ENCODE data around the gene ZNF280A. TPM values are rescaled to one million over a fixed set of nuclear protein-coding genes. Genes with fewer than 3 reads are reported as not detected.

Gene ZNF280A
- total and polyA plus RNA-seq, 9 of the 15 experiments (the other 6 are each of a cell fraction or from before 2014, with no cell fraction given), result 19.0 to 40.8 (median 28.6) TPM

DNA sequence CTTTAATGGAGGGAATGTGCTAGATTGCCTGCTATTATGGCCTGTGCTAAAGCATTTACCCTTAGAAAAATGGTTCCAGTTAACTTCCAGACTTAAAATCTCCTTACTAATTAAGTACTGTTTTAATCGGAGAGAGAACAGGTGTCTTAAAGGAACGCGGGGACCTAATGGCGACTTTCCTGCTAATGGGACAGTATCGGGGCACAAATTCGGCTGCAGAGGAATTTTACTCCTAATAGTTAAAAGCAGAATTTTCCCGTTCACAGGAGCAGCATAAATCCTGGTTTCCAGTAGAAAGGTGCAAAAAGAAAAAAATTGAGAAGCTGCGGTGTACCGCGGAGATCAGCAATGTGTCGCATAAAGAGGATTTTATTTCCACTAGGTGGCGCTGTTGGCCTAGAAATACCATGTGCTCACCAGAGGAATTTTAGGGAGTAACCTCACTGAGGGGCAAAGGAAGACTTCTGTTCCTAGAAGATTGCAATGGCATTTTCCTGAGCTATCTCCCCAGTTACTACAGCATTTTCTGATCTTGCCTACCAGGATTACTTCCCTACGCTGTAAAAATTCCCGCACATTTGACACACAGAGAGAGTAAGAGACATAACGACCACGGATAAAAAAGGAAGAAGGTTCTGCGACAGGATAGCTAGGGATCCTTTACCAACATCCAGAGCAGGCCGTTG, 56.1 kb downstream of the ZNF280A start (continued):
- no peak for TF ChIP-seq NR2C1 (IDR thresholded peaks at IDR 0.05)
- no peak for TF ChIP-seq NR2C1 (tag; IDR thresholded peaks at IDR 0.05)
- TF ChIP-seq, protein P1, sequence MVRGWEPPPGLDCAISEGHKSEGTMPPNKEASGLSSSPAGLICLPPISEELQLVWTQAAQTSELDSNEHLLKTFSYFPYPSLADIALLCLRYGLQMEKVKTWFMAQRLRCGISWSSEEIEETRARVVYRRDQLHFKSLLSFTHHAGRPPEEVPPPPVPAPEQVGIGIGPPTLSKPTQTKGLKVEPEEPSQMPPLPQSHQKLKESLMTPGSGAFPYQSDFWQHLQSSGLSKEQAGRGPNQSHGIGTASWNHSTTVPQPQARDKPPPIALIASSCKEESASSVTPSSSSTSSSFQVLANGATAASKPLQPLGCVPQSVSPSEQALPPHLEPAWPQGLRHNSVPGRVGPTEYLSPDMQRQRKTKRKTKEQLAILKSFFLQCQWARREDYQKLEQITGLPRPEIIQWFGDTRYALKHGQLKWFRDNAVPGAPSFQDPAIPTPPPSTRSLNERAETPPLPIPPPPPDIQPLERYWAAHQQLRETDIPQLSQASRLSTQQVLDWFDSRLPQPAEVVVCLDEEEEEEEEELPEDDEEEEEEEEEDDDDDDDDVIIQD (CRISPR knock-in tag; IDR thresholded peaks at IDR 0.05), result no peak
- TF ChIP-seq POLR3A (IDR thresholded peaks at IDR 0.05; ENCODE audit: borderline replicate concordance, extremely low read depth, insufficient read depth, insufficient read length), result no peak
- TF ChIP-seq NFIC (IDR thresholded peaks at IDR 0.05), result no peak
- no peak for TF ChIP-seq HLTF (IDR thresholded peaks at IDR 0.05)
- TF ChIP-seq, protein P2, sequence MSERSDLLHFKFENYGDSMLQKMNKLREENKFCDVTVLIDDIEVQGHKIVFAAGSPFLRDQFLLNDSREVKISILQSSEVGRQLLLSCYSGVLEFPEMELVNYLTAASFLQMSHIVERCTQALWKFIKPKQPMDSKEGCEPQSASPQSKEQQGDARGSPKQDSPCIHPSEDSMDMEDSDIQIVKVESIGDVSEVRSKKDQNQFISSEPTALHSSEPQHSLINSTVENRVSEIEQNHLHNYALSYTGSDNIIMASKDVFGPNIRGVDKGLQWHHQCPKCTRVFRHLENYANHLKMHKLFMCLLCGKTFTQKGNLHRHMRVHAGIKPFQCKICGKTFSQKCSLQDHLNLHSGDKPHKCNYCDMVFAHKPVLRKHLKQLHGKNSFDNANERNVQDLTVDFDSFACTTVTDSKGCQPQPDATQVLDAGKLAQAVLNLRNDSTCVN (CRISPR knock-in tag; IDR thresholded peaks at IDR 0.05), result 0 out of 2 replicates have a peak, but pooled peaks have one; percentile 71
- TF ChIP-seq, protein P3, sequence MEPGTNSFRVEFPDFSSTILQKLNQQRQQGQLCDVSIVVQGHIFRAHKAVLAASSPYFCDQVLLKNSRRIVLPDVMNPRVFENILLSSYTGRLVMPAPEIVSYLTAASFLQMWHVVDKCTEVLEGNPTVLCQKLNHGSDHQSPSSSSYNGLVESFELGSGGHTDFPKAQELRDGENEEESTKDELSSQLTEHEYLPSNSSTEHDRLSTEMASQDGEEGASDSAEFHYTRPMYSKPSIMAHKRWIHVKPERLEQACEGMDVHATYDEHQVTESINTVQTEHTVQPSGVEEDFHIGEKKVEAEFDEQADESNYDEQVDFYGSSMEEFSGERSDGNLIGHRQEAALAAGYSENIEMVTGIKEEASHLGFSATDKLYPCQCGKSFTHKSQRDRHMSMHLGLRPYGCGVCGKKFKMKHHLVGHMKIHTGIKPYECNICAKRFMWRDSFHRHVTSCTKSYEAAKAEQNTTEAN (CRISPR knock-in tag; IDR thresholded peaks at IDR 0.05), result no peak
- TF ChIP-seq NRF1 (conservative IDR thresholded peaks at IDR 0.05 in 1 of 2, IDR thresholded peaks at IDR 0.05 in 1 of 2), result no peak
- TF ChIP-seq, protein P4, sequence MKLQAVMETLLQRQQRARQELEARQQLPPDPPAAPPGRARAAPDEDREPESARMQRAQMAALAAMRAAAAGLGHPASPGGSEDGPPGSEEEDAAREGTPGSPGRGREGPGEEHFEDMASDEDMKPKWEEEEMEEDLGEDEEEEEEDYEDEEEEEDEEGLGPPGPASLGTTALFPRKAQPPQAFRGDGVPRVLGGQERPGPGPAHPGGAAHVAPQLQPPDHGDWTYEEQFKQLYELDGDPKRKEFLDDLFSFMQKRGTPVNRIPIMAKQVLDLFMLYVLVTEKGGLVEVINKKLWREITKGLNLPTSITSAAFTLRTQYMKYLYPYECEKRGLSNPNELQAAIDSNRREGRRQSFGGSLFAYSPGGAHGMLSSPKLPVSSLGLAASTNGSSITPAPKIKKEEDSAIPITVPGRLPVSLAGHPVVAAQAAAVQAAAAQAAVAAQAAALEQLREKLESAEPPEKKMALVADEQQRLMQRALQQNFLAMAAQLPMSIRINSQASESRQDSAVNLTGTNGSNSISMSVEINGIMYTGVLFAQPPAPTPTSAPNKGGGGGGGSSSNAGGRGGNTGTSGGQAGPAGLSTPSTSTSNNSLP (IDR thresholded peaks at IDR 0.05; ENCODE audit: borderline replicate concordance, low read depth, low read length), result peak; percentile 97
- TF ChIP-seq, protein P5, sequence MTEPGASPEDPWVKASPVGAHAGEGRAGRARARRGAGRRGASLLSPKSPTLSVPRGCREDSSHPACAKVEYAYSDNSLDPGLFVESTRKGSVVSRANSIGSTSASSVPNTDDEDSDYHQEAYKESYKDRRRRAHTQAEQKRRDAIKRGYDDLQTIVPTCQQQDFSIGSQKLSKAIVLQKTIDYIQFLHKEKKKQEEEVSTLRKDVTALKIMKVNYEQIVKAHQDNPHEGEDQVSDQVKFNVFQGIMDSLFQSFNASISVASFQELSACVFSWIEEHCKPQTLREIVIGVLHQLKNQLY (CRISPR knock-in tag; conservative IDR thresholded peaks at IDR 0.05), result no peak
- TF ChIP-seq MAFG (tag; conservative IDR thresholded peaks at IDR 0.05), result no peak
- no peak for TF ChIP-seq FOSL1 (tag; conservative IDR thresholded peaks at IDR 0.05)
- TF ChIP-seq, protein P6, sequence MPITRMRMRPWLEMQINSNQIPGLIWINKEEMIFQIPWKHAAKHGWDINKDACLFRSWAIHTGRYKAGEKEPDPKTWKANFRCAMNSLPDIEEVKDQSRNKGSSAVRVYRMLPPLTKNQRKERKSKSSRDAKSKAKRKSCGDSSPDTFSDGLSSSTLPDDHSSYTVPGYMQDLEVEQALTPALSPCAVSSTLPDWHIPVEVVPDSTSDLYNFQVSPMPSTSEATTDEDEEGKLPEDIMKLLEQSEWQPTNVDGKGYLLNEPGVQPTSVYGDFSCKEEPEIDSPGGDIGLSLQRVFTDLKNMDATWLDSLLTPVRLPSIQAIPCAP (CRISPR knock-in tag; IDR thresholded peaks at IDR 0.05; ENCODE audit: borderline replicate concordance), result no peak

Measured in K562 (cell line).